GM12874 (cell line): ENCODE results near the gene SLC25A34.

Experiments
- TF ChIP-seq, protein P1 (sequence below): IDR thresholded peaks from 2 replicates; pipeline ENCODE4 v1.5.1; 2011; ENCODE audit warnings: low read depth, mild to moderate bottlenecking, control low read depth, low read length, moderate library complexity; ENCODE audit not compliant: insufficient read depth

SLC25A34 gene

DNA sequence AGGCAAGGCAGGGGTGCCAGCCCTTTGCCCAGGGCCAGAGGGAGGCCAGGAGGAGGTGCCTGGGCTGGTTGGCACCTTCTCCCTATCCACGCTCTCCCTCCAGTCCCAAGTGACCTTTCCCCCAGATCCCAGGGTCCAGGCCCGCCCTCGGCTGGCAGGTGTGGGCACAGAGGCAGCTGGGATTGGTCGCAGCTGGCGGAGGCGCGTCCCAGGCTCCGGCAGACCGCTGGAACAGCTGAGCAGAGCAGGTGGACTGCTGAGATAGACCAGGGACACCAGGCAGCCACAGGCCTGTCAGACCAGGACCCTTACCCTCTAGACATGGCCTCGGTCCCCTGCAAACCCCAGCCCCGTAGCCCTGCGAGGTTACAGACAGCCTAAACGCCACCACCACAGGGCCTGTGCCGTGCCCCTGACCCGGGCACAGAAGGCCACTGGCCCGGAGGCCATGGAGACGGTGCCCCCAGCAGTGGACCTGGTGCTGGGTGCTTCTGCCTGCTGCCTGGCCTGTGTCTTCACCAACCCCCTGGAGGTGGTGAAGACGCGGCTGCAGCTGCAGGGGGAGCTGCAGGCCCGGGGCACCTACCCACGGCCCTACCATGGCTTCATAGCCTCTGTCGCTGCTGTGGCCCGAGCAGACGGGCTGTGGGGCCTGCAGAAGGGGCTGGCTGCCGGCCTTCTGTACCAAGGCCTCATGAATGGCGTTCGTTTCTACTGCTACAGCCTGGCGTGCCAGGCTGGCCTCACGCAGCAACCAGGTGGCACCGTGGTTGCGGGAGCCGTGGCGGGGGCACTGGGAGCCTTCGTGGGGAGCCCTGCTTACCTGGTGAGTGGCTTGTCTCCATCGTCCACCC is at the start of gene SLC25A34:
Gene SLC25A34, plus strand, starts transcription at position 221 of the 854 bp plus-strand sequence. Its CDS starts 228 bp downstream, at position 449.
- TF ChIP-seq, protein P1, sequence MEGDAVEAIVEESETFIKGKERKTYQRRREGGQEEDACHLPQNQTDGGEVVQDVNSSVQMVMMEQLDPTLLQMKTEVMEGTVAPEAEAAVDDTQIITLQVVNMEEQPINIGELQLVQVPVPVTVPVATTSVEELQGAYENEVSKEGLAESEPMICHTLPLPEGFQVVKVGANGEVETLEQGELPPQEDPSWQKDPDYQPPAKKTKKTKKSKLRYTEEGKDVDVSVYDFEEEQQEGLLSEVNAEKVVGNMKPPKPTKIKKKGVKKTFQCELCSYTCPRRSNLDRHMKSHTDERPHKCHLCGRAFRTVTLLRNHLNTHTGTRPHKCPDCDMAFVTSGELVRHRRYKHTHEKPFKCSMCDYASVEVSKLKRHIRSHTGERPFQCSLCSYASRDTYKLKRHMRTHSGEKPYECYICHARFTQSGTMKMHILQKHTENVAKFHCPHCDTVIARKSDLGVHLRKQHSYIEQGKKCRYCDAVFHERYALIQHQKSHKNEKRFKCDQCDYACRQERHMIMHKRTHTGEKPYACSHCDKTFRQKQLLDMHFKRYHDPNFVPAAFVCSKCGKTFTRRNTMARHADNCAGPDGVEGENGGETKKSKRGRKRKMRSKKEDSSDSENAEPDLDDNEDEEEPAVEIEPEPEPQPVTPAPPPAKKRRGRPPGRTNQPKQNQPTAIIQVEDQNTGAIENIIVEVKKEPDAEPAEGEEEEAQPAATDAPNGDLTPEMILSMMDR, result no peak

DNA sequence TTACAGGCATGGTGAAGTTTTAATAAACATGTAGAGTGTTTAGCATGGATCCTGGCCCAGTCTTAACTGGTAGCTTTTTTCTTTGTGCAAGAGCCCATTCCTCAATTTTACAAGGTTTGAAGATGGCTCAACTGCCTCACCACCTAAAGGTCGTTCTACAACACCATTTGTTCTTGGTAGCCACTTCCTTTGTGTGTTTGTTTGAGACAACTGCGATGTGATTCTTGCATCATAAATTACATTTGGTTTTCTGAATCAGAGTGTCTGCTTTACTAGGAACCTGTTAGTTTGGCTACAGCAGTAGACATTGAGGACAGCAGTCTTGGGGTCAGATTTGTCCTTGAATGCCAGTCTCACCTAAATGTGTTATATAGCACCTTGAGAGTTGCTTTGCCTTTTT is 48.6 kb upstream of the SLC25A34 start:
- TF ChIP-seq, protein P1, result no peak

DNA sequence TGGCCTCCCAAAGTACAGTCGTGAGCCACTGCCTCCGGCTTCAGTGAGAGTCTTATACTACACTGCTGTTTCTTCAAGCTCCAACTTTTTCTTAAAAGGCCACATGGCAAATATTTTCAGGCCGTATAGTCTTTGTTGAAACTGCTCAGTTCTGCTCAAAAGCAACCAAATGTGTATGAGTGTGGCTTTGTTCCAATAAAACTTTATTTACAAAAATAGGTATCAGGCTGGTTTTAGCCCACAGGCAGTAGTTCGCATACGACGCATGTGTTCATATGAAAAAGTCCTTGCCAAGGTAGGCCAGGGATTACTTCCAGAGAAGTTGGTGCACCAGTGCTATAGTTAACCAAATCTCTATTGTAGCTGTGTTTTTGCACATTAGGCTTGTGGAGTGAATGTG is 45.7 kb upstream of the SLC25A34 start:
- TF ChIP-seq, protein P1, result no peak

DNA sequence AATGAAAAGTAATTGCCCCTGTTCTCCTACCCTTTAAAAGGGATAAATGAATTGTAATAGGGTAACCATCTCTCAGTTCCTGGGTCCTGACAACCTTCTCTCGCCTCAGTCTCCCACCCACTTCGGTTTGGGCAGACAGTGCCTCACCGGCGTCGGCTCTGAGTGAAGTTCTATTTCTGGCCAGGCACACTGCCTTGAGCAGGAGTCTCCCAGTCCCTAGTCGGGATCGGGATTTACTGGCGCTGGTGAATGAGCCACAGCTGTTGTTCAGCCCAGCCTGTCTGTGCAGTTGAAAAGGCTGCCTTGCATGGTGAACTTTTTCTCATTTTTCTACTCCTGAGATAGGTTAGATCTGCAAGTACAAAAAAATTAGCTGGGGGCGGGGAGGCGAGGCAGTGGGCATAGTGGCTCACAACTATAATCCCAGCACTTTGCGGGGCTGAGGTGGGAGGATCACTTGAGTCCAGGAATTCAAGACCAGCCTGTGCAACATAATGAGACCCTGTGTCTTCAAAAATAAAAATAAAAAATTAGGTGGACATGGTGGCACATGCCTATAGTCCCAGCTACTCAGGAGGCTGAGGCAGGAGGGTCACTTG is 44.5 kb upstream of the SLC25A34 start:
- TF ChIP-seq, protein P1, result no peak

DNA sequence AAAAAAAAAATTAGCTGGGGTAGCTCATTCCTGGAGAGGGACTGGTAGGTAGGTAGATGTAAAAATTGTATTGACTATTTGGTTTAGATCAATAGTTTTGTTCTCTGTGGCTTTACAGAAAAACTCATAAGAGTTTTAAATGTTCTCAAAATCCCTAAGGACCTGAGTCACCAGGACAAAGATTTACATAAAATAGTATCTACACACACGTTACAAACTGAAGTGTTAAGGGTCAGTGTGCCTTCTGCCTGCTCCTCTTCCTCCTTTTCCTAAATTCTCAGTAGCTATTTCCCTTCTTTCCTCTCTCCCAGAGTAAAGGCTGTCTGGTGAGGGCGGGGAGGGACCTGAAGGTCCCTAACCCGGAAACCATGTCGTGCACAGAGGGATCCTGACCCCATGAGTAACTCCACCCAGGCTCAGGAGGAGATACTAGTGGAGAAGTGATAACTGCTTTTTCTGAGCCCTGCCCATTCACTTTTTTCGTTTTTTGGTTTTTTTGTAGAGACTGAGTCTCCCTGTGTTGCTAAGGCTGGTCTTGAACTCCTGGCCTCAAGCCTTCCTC is 43.9 kb upstream of the SLC25A34 start:
- TF ChIP-seq, protein P1, result no peak

DNA sequence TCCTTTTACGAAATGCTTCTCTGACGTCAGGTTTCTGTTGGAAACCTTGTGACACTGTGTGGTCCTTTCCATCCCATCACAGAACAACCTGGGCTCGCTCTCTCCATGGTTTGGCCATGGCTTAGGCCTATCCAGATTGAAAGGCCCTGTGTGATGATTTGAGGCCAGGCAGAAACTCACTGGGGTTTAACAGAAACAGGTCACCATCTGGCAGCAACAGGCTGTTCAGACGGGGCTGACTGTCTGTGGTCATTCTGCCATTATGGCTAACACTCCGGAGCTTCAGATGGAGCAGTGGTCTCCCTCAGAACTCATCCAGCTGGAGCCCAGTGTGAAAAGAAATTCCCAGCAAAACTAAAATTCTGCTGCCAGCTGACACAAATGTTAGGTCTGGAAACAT is 42.7 kb upstream of the SLC25A34 start:
- TF ChIP-seq, protein P1, result no peak

DNA sequence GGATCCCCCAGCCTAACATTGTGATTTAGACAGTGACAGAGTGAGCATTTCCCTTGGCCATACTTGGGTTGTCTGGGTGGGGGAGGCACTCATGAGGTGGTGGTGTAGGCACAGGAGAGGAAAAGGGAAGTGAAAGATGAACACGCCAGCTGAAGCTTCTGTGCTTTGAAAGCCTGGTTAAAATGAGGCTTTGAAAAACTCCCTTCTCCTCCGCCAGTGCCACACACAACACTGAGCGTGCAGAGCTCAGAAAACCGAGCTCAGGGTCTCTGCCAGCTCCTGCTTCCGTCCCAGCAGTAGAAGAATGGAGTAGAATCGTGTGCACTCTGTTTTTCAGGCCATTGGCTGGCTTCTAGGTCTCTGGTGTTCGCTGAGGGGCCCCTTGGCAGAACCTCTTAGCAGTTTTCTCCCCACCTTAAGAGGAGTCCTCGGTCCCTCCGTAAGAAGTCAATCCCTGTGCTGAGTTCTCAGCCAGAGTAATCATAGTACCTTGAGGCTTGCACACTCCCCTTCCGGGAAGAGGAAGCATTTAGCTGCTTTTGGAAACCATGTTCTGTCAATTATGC is 39.0 kb upstream of the SLC25A34 start:
- TF ChIP-seq, protein P1, result no peak
